HG02981 (cell line): ENCODE results near the gene CIBAR2.
"Not testable (repeated sequence)": the region's sequence is repeated elsewhere in the genome, so short reads cannot be mapped to it uniquely, and the experiment has no call there.

Source experiments
- ATAC-seq: cut with Tn5 transposase; IDR thresholded peaks from one replicate; pipeline ENCODE4 v1.9.1; 2021; ENCODE audit warnings: mild to moderate bottlenecking, moderate library complexity; ENCODE audit not compliant: unreplicated experiment

CIBAR2 gene

DNA sequence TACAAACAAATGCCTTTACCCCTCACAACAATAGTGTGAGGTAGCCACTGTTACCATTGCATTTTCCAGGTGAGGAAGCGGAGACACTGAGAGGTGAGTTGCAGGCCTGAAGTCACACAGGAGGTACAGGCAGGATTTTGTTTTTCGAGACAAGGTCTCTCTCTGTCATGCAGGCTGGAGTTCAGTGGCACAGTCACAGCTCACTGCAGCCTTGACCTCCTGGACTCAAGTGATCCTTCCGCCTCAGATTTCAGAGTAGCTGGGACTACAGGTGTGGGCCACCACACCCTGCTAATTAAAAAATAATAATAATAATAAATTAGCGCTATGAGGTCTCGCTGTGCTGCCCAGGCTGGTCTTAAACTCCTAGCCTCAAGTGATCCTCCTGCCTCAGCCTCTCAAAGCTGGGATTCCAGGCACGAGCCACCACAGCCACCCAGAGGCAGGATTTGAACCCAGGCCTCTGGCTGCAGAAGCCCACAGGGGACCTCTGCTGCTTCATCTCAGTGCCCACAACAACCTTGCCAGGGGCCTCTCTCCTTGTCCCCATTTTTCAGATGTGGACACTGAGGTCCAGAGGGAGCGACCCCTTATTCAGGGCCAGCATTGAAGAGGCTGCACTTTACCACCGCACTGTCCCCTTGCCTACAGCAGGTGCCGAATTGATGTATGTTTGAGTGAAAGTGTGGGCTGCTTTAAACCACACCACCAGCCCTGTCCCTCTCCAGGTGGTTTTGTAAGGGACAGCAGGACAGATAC, 16.0 kb upstream of the CIBAR2 start:
- no peak for ATAC-seq

DNA sequence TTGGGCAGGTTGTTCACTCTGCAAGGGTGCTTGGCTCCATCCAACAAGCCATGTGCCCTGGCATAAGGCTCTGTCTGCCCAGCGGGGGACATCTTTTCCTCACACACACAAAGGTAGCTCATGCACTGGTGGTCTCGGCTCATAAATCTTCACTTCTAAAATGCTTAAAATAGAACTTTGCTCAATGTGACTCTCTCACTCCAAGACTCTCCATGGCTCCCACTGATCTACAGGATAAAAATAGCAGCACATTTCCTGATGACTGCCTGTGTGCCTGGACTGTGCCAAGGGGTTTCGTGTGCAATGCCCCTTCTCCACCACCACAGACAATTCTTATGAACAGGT, 15.1 kb upstream of the CIBAR2 start:
- ATAC-seq = no peak

DNA sequence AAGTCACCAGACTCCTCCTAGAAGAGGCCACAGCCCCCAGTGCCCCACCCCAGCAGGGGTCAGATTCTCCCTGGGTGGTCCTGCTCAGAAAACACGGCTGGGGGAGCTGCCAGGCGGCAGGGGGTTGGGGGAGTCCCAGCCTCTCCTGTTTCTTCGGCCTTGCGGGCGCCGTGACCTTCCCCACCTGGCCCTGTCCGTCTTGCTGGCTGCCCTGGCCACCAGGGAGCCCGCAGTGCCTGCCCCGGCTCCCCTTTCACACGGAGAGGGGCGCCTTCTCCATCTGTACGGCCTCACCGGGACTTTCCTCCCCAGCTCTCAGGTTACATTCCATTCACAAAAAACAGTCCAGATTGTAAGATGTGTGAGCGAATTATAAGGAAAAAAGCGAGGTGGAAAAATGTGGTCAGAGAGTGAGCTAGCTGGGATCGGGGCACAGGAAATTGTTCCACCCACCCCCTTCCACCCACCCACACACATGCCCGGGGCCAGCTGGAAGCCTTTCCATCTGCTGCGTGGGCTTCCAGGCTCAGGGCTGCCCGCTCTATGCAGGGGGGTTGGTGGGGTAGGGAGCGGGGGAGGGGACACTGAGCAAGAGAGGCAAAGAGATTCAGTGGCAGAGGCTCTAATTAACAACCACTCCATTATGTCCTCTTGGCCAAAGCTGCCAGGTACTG, 14.6 kb upstream of the CIBAR2 start:
- no peak for ATAC-seq

DNA sequence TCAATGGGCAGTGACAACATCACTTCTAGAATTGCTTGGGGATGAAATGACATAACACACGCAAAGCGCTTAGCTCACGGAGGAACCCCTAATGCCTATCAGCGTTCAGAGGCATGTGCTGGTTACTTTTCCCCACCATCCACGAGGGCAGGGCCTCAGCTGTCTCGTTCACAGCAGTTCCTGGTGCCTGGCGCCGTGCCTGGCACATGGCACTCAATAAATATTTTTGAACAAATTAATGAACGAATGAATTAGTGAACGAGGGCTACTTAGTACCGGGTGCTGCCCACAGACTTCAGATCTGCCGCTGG, 14.1 kb upstream of the CIBAR2 start:
- no peak for ATAC-seq

DNA sequence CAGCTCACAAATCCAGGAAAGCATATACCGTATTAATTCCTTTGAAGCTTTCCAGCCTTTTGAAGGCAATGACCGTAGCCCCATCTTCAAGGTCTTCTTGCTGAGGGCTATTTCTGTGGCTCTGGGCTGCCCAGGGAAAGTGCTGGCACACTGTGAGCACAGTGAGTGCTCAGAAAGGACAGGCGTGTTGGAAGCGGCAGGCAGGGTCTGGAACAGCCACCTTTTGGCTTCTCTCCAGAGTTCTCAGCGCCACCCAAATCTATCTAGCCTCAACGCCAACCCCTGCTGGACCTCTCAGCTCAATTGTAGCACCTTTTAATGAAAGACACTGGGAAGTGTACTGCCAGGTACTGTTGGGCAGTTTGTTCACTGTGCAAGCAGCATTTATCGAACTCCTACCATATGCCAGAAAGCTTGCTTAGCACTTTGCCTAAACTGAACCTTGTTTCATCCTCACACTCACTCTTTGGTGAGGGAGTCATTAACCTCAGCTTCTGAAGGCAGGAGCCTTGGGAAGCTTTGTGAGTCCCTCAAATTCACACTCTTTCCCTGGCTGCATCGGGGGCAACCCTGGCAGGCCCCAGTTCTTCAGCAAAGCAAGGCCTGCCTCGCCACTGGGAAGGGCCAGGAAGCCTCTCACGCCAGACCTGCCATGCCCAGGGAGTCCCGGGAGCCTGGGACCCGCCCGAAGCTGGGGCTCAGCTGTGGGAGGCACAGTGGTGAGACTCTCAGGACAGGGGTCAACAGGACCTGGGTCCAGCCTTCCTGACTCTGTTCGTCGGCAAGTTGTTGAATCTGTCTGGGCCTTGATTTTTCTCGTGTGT, 13.5 kb upstream of the CIBAR2 start:
- ATAC-seq = no peak

DNA sequence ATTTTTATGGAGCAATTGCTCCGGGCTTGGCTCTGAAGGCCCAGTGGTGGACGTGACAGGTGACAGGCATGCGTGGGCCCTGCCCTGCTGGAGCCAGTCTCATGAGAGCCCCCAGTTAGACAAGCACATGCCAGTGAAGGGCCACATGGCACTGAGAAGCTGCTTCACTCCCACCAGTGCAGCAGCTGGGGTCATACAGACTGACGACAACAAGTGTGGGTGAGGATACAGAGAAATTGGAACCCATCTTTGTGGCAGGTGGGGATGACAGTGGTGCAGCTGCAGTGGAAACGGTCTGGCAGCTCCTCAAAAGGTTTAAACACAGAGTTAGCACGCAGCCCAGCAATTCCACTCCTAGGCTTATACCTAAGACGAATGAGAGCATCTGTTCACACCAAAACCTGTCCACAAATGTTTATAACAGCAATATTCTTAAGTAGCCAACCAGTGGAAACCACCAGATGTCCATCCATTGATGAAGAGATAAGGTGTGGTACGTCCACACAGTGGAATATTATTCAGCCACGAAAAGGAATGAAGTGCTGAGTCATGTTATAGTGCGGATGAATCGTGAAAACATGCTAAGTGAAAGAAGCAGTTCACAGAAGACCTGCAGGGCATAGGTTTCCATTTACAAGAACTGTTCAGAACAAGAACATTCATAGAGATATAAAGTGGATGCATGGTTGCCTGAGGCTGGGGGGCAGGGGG, 12.5 kb upstream of the CIBAR2 start:
- no peak for ATAC-seq

DNA sequence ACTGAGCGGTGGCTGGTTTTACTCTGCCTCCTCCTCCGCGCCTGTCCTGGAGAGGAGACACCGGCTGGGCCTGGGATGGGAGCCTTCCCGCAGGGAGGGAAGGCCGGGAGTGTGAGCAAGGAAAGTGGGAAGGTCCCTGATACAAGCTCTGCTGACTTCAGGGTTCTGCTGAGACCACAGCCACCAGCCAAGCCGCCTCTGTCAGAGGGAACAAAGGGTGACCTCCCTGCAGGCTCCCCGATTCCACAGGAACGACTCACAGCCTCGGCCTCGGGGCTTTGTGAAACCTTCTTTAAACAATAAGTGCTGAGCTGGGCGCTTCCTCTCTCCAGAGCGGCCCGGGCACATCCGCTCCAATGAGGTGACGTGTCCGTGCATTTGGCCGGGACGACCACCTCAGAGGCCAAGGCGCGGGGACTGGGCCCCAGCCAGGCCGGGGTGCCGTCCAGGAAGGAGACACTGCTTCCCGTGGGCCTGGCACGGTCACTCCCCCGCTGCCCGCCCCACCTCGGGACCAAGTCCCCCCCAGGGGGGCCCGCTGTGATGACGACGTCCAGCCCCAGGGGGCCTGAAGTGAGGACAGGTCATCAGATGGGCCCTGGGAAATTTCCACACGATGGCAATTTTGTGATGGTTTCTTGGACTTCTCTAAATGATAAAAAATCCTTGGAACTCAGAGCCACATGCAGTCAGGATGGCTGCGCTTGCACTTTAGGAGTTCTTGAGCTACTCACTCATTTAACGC, 11.8 kb upstream of the CIBAR2 start:
- ATAC-seq = no peak

DNA sequence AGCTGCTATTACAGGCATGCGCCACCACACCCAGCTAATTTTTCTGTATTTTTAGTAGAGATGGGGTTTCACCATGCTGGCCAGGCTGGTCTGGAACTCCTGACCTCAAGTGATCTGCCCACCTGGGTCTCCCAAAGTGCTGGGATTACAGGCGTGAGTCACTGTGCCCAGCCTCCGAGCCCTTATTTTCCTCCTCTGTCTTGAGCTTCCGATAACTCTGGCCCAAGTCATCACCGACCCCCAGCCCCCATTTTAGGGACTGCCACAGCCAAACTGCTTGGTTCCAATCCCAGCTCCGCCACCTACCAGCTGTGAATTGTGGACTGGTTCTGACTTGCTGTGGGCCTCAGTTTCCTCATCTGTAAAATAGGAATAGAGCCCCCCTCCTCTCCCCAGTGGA, 11.2 kb upstream of the CIBAR2 start:
- not testable (repeated sequence) for ATAC-seq

DNA sequence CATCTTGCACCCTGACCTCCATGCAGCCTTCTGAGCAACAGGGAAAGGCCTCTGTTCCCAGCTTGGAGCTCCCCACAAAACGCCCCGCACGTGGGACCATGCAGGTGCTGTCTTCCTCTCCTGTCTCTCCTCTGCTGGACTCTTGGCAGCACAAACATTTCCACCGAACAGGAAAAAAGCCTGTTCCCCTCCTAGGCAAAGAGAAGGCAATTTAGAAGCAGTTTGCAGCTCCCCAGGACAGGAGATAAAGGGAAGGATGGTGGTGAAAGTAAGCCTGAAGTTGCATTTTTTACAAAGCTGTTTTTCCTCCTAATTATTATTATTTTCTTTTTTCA, 7.7 kb upstream of the CIBAR2 start:
- ATAC-seq = no peak

DNA sequence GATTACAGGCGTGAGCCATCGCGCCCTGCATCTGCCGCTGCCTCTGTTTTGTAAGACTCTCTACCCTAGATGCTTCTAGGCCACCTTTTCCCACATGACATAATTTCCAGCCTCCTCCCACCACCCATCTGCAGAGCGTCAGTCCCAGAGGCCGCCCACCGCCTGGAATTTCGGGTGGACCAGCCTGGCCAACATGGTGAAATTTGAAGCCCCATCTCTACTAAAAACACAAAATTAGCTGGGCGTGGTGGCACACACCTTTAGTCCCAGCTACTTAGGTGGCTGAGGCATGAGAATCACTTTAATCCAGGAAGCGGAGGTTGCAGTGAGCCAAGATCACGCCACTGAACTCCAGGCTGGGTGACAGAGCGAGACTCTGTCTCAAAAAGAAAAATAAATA, 5.1 kb upstream of the CIBAR2 start:
- no peak for ATAC-seq

DNA sequence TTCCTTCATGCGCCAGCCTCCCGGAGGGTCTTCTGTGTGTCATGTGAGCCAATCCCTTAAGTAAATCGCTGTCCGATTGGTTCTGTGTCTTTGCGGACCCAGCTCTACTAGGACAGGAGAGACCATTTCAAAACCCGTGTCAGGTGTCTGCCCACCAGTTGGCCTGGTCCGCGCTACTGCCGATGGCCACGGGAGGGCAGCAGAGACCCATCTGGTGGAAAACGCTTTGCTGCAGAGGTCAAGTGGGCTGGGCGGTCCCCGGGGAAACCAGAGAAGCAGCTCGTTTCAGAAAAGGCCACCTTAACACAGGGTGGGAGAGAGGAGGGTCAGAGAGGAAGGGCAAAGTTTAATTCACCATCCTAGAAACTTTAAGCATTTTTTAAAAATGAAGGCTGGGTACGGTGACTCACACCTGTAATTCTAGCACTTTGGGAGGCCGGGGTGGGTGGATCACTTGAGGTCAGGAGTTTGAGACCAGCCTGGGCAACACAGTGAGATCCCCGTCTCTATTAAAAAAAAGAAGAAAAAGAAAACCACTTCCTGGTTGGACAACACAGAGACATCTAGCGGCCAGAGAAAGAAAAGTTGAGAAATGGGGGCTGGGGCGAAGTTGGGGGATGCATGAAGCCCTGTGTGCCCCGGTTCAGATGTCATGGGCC, 2.8 kb upstream of the CIBAR2 start:
- ATAC-seq = peak; percentile 87

DNA sequence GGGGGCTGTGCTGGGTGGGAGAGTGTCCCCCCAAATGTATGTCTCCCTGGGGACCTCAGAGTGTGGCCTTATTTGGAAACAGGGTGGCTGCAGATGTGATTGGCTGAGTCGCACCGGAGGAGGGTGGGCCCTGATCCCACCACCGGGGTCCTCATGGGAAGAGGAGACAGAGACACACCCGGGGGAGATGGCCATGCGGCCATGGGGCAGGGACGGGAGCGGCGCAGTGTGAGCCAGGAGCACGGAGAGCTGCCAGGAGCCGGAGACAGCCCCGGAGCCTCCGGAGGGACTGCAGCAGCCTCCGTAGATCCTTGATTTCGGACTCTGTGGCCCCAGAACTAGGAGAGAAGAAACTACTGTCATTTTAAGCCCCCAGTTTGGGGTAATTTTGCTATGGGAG, 1.6 kb upstream of the CIBAR2 start:
- no peak for ATAC-seq

DNA sequence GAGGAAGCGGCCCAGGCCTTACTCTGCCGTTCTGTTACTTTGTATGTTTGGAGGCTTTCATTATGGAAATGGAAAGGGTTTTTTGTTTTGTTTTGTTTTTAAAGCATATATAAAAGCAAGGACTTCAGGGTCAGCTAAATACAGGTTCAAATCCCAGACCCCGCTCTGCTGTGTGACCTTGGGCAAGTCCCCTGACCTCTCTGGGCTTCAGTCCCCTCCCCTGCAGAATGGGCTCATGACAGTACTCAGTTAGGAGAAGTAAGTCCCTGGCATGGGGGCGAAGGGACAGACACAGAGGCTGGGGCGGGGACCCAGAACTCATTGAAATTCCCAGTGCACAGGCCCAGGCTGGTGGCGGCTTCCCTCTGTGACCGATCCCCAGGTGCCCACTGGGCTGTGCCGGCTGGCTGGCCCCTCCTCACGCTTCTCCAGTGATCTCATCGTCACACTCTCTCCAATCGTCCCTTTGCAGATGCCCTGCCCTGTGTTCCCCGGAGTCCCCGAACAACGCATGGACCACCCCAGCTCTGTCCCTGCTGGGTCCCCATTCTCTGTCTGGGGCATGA, 979 bp upstream of the CIBAR2 start:
- no peak for ATAC-seq

DNA sequence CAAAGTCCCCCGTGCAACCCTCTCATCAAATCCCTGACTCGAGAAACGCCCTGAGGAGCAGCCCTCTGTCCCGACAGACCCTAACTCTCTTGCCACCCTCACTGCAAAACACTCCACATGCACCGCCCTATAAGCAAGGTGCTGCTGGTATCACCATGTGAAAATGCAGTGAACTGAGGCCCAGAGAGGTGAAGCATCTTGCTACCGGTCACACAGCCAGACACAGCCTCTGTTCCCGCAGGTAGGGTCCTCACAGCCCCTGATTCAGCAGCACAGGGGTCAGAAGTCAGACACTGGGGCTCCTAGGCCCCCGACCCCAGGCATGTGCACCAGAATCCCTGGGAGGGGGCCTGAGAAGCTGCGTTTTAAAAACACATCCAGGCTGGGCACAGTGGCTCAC, 1.1 kb downstream of the CIBAR2 start:
- no peak for ATAC-seq

DNA sequence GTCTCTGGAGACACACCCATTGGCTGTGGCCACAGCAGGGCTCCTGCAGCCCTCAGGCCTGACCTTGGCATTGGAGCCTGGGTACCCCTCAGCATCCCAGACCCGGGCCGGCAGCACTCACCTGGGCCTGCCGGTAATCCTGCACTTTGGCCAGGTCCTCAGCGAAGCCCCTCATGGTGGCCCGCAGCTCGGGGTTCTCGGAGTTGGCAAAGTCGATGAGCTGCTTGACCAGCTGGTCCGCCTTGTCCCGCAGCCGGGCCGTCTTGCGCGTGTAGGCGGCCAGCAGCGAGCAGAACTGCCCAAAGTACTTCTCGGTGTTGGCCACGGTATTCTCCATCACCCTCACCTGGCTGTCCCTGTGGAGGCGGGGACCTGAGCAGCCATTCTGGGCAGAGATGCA, 2.2 kb downstream of the CIBAR2 start:
- no peak for ATAC-seq

DNA sequence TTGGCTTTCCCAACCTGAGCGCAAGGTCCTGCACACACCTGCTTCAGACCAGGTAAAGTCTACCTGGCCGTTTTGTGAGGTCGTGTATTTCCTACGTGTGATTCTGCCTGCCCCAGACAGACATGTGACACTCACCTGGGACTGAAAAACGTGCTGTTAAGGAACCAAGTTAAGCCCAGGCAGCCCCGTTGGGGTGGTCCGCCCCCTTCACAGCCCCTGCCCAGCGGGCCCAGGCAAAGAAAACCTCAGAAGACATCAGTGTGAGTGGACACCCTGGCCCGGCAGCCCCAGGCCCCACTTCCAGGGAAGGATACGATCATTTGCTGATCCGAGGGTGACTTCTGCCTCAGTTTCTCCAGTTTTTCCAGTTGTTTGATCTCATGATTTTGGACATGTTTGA, 4.7 kb downstream of the CIBAR2 start:
- no peak for ATAC-seq

DNA sequence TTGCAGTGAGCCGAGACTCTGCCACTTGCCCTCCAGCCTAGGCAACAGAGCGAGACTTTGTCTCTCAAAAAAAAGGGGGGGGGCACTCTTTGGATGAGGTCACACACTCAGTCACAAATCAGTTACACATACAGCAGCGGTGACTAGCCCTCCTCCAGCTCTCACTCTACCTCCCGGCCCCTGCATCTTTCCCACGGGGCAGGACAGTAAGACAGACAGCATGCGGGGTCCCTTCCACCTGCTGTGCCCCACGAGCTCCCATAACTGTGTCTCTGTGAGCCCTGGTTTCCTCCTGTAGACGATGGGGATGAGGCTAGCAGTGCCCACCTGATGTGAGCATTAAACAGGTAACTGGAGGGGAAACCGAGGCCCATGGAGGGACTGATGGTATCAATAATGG, 5.2 kb downstream of the CIBAR2 start:
- no peak for ATAC-seq

DNA sequence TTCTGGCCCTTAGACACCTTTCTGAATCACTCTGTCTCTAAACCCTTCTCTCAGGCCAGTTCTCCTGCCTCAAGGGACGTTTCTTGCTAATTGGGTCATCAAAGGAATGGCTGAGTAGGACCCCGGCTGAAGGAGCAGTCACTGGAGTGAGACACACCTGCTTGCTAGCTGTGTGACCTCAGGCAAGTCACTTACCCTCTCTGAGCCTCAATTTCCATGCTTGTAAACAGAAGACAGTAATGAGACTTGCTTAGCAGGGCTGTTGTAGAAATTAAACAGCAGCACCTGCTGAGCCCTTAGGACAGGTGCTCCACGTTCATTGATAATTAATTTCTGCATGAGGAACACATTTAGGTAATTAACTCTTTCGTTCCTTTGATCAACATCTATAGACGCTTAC, 6.8 kb downstream of the CIBAR2 start:
- no peak for ATAC-seq

DNA sequence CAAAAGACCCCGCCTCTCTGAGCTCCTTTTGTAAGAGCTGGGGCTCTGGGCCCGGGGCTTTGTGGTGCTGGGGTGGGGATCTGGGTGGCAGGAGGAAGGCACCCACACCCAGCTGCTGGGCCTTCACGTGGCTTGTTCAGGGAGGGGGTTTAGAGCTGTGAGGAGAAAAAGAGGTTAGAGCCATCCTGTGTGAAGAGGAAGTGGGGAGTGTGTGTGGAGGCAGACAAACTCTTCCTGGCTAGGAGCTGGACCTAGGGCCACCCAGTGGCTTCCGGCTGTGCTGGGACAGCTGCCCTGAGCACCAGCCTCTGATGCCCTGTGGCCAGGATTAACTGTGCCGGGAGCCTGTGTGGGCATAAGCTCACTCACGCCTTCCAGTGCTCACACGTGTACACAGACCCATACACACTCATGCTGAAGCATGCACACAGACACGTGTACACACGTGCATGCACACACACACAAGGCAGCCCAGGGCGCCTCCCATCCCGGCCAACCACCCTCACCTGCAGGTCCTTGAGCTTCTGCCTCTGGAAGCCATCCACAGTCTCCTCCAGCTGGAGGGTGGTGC, 7.4 kb downstream of the CIBAR2 start:
- peak; percentile 45 for ATAC-seq

DNA sequence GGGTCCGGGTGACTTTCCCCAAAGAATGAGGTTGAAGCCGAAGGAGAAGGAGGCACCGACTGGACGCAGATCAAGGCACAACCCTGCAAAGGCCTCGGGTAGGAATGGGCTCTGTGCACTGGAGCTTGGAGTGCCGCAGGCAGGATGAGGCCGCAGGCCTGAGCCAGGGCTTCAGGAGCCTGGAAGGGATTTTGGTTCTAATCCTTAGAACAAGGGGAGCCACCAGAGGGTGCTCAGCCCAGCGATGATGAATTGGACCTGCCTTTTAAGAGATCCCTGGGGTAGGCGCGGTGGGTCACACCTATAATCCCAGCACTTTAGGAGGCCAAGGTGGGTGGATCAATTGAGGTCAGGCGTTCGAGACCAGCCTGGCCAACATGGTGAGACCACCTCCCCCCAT, 8.1 kb downstream of the CIBAR2 start:
- no peak for ATAC-seq
